Testis (tissue), 3 donors: Measurements from ENCODE around the gene PIGM. TPM values are rescaled to one million over a fixed set of nuclear protein-coding genes. Genes with fewer than 3 reads are reported as not detected.

Experiments used
- DNase-seq: peaks from one replicate; pipeline ENCODE4 v3.0.0-alpha.2; 2019
- H3K27ac ChIP-seq, 2 donors: fragments of 200-600 bp; sonication (generic); one replicate each; pipeline ENCODE4 v1.5.1; 2019
- H3K27me3 ChIP-seq: fragments of 200-600 bp; sonication (generic); one replicate; pipeline ENCODE4 v1.5.1; 2019
- H3K36me3 ChIP-seq: fragments of 200-600 bp; sonication (generic); one replicate; pipeline ENCODE4 v1.5.1; 2017; ENCODE audit warnings: low read depth; ENCODE audit errors: missing control alignments
- H3K4me1 ChIP-seq: fragments of 200-600 bp; sonication (generic); one replicate; pipeline ENCODE4 v1.5.1; 2019
- H3K4me3 ChIP-seq, 2 donors: fragments of 200-600 bp; sonication (generic); one replicate each; pipeline ENCODE4 v1.5.1; 2017 to 2019
- H3K9me3 ChIP-seq: fragments of 200-600 bp; sonication (generic); one replicate; pipeline ENCODE4 v1.5.1; 2017
- CTCF ChIP-seq, 3 experiments: fragments of 450-650 bp in 2 of 3; fragments of 200-600 bp in 1 of 3; sonication (generic) in 1 of 3; IDR thresholded peaks; one replicate each; pipeline ENCODE4 v1.5.1; 2016 to 2019; ENCODE audit warnings: antibody characterized with exemption in 3 of 3, mild to moderate bottlenecking in 2 of 3, moderate library complexity in 1 of 3
- POLR2A ChIP-seq: fragments of 450-650 bp; IDR thresholded peaks from one replicate; pipeline ENCODE4 v1.6.1; 2017; ENCODE audit warnings: antibody characterized with exemption, mild to moderate bottlenecking, moderate library complexity
- WGBS, 2 donors: methylation state at CpG; one replicate each; pipeline ENCODE4 v1.1.5; 2018; 5-methylcytosine and 5-hydroxymethylcytosine counted together
- intact Hi-C: fragments of 100-400 bp; cut with DNase I; formaldehyde crosslinking; loops from one replicate; pipeline ENCODE4 v1.15.1; 2023; ENCODE audit warnings: low total_unique reads
- polyA plus RNA-seq: library from polyadenylated mRNA; stranded (reverse); fragments of 350-450 nt; fragmentation: Illumina TruSeq; extraction: RNeasy Lipid Tissue Mini Kit (QIAGEN cat#74804); gene quantifications from one replicate; pipeline ENCODE4 v1.2.3, GENCODE V29; 2014; ENCODE audit warnings: low read depth, low replicate concordance; ENCODE audit not compliant: insufficient read depth
- total RNA-seq, 2 donors: library from RNA; depleted of rRNA; stranded (reverse); fragments of >200 nt; gene quantifications; one replicate each; pipeline ENCODE4 v1.2.3, GENCODE V29; 2016

PIGM gene
- total and polyA plus RNA-seq, 3 donors from 2014 or later: 5.1 to 9.1 (median 6.5) TPM

DNA sequence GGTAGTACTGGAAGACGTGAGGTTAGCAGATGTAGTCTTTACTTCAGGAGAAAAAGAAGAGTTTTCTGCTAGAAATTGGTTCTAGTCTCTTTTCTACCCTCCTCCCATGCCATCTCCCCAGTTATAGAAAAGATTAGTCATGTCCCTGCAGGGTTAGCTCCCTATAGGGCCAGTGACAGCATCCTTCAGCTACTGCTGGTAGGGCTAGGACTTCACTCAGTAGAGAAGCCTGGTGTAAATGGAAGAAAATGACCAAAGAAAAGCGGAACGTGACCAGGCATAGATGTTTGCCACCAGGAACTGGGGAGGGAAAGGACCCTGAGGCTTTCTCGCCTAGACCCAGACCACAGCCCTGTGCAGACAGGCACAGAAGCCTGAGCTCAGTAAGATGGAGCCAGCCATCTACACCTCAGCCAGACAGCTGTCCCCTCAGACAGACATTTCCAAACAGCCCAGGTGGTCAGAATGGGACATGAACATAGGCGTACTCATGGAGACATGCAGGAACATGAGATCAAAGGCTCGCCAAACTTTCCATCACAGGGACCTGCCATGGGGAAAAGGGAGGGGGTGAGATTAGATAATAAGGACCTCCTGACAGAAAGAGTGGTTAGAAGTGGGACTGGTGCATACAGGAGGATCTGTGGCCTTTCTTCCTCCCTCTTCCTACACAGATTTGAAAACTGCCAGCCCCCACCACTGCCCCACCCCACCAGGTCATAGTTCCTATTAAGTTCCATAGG is 54.3 kb downstream of the PIGM start:
- 86 to 93% methylated on average over 6 of the region's 6 CpGs for WGBS, 2 donors
- H3K4me1 ChIP-seq: no peaks in the 10 kb centered on the region
- H3K27ac ChIP-seq: no peak overlapping the region
- no peaks in the 10 kb centered on the region for H3K9me3 ChIP-seq
- H3K27me3 ChIP-seq: no peaks in the 10 kb centered on the region
- intact Hi-C loops: no loop called here
- H3K36me3 ChIP-seq: no peaks in the 10 kb centered on the region
- DNase-seq: no peak
- no peak overlapping the region for H3K4me3 ChIP-seq
- TF ChIP-seq CTCF (IDR thresholded peaks at IDR 0.05) (no peak), POLR2A (no peak)

Other genes starting within 250 kb of the PIGM start
- gene FCRL6, start 229.6 kb downstream of the PIGM start, total RNA-seq: under 1 TPM in 1 of 2 donors, not detected in 1; 0.56 TPM
- gene FCRL6, start 229.6 kb downstream of the PIGM start, polyA plus RNA-seq: 1.3 TPM
- gene SLAMF8, start 205.1 kb downstream of the PIGM start, total RNA-seq: under 1 TPM; 0.47 to 0.74 TPM
- gene SLAMF8, start 205.1 kb downstream of the PIGM start, polyA plus RNA-seq: 5.3 TPM
- under 1 TPM; 0.43 to 0.55 TPM for gene VSIG8, start 169.3 kb downstream of the PIGM start, total RNA-seq
- not detected for gene VSIG8, start 169.3 kb downstream of the PIGM start, polyA plus RNA-seq
- 10 to 100 TPM; 13.0 to 30.4 TPM for gene CFAP45, start 131.8 kb downstream of the PIGM start, total RNA-seq
- 59.6 TPM for gene CFAP45, start 131.8 kb downstream of the PIGM start, polyA plus RNA-seq
- 100 to 1,000 TPM; 204 to 389 TPM for gene TAGLN2, start 106.5 kb downstream of the PIGM start, total RNA-seq
- gene TAGLN2, start 106.5 kb downstream of the PIGM start, polyA plus RNA-seq: 305 TPM
- gene IGSF9, start 86.4 kb downstream of the PIGM start, total RNA-seq: 10 to 100 TPM in 1 of 2 donors, 1 to 10 TPM in 1; 4.8 to 10.2 TPM
- 7.9 TPM for gene IGSF9, start 86.4 kb downstream of the PIGM start, polyA plus RNA-seq
- gene SLAMF9, start 77.8 kb downstream of the PIGM start, total RNA-seq: 1 to 10 TPM in 1 of 2 donors, not detected in 1; 2.0 TPM
- gene SLAMF9, start 77.8 kb downstream of the PIGM start, polyA plus RNA-seq: 0.74 TPM
- 1 to 10 TPM in 1 of 2 donors, under 1 TPM in 1; 0.79 to 1.5 TPM for gene KCNJ10, start 38.2 kb upstream of the PIGM start, total RNA-seq
- 1.9 TPM for gene KCNJ10, start 38.2 kb upstream of the PIGM start, polyA plus RNA-seq
- gene KCNJ9, start 49.5 kb upstream of the PIGM start, total RNA-seq: under 1 TPM; 0.55 to 0.68 TPM
- gene KCNJ9, start 49.5 kb upstream of the PIGM start, polyA plus RNA-seq: 0.37 TPM
- 100 to 1,000 TPM; 104 to 119 TPM for gene IGSF8, start 66.6 kb upstream of the PIGM start, total RNA-seq
- 79.8 TPM for gene IGSF8, start 66.6 kb upstream of the PIGM start, polyA plus RNA-seq
- gene ATP1A2, start 83.8 kb upstream of the PIGM start, total RNA-seq: 10 to 100 TPM; 14.2 to 27.9 TPM
- 13.2 TPM for gene ATP1A2, start 83.8 kb upstream of the PIGM start, polyA plus RNA-seq
- 10 to 100 TPM; 13.3 to 23.0 TPM for gene ATP1A4, start 119.6 kb upstream of the PIGM start, total RNA-seq
- 38.6 TPM for gene ATP1A4, start 119.6 kb upstream of the PIGM start, polyA plus RNA-seq
- gene CASQ1, start 158.6 kb upstream of the PIGM start, total RNA-seq: 1 to 10 TPM; 3.4 to 5.6 TPM
- gene CASQ1, start 158.6 kb upstream of the PIGM start, polyA plus RNA-seq: 10.2 TPM
- gene PEA15, start 173.4 kb upstream of the PIGM start, total RNA-seq: 100 to 1,000 TPM; 168 to 229 TPM
- gene PEA15, start 173.4 kb upstream of the PIGM start, polyA plus RNA-seq: 421 TPM
- 100 to 1,000 TPM; 233 to 240 TPM for gene DCAF8, start 230.6 kb upstream of the PIGM start, total RNA-seq
- 127 TPM for gene DCAF8, start 230.6 kb upstream of the PIGM start, polyA plus RNA-seq